ENCODE results near the gene LCE1E. TPM values are rescaled to one million over a fixed set of nuclear protein-coding genes. Genes with fewer than 3 reads are reported as not detected.

Gene LCE1E, protein sequence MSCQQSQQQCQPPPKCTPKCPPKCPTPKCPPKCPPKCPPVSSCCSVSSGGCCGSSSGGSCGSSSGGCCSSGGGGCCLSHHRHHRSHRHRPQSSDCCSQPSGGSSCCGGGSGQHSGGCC
- polyA plus RNA-seq (ENCODE audit: insufficient read length in 4 of 4) = not detected

DNA sequence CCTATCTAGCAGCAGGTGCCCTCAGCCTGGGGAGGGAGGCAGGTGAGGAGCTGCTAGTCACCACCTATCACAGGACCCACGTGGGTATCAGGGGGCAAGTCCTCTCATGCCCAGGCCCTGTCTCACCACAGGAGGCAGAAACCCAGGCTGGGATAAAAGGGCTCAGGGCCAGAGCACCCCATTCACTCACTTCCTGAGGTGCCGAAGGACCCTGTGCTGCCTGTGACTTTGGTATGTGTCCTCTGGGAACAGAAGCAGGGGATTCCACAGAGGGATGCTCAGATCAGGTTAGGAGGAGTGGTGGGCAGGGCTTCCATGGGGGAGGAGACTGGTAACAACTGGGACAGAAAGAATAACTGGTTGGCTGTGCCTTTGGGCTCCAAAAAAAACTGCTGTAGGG is at the start of gene LCE1E:
Gene LCE1E, plus strand, starts transcription at position 181 of the 400 bp plus-strand sequence. CDS start 1,043 bp downstream, outside the sequence.
- no peak for DNase-seq (ENCODE audit: low read depth in 4 of 4, low spot score in 2 of 4)

GRCh38 chr1:152737997-152738396 is 48.1 kb upstream of the LCE1E start:
- DNase-seq (ENCODE audit: low read depth in 4 of 4, low spot score in 2 of 4) = no peak

DNA sequence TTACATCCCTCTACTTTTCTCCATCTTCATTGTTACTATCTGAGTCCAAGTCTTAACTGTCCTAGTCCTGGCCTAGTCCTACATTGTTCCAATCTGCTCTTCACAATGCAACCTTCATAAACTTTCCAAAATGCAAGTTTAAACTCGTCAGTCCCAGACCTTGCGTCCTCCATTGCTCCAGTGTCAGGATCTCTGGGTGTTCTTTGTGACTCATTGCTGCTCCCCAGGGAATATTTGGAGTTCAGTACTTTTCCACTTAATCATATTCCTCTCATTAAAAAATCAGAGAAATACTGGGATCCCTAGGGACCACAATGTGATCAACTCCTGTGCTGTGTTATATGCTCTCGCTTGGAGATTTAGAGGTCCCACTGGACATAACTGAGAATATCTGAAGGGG is 46.2 kb upstream of the LCE1E start:
- DNase-seq (ENCODE audit: low read depth in 4 of 4, low spot score in 2 of 4) = no peak

DNA sequence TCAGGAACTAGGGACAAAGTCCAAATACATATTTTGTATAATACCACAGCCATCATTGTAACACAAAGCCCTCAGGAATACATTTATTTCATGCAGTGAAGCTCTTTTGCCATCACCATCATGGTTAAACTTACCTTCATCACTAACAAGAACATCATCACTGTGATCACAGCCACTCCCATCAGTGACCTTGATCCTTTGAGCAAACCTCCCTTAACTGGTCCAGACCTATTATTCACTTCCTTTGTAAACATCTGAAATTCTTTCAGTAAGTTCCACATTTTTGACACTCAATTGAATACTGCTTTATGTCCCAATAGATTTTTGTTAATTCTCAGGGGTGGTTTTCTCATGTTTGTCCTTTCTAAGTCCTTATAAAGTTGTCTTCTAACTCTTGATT is 44.4 kb upstream of the LCE1E start:
- DNase-seq (ENCODE audit: low read depth in 4 of 4, low spot score in 2 of 4) = no peak

GRCh38 chr1:152743371-152744145 is 42.5 kb upstream of the LCE1E start:
- no peak for DNase-seq (ENCODE audit: low read depth in 4 of 4, low spot score in 2 of 4)

GRCh38 chr1:152745289-152745704 is 40.8 kb upstream of the LCE1E start:
- DNase-seq (ENCODE audit: low read depth in 4 of 4, low spot score in 2 of 4) = no peak

DNA sequence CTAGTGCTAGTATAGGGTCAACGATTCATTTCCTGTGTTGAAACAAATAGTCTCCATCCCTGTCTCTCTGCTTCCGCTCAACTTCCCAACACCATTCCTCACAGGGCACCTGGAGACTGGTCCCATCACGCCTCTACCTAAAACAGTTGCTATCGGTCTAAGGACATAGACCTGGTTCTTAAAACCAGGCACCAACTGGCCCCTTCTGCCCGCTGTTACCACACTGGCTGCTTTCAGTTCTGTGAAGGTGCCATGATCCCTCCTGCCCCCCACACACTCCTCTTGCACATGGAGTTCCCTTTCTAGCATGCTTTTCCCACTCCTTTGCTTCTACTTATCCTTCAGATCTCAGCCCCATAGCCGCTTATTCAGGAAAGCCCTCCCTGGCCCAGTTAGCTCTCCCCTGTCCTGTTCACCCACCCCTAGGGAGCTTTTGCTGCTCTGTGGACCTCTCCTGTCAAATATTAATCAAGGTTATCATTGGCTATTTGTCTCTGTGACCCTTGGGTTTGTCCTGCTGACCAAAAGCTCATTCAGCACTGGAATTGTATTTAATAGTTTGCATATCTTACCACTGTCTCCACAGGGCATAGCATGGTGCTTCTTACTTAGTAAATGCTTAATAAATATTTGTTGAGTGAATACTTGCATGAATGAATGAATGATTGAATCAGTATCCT is 40.2 kb upstream of the LCE1E start:
- DNase-seq (ENCODE audit: low read depth in 4 of 4, low spot score in 2 of 4) = no peak

DNA sequence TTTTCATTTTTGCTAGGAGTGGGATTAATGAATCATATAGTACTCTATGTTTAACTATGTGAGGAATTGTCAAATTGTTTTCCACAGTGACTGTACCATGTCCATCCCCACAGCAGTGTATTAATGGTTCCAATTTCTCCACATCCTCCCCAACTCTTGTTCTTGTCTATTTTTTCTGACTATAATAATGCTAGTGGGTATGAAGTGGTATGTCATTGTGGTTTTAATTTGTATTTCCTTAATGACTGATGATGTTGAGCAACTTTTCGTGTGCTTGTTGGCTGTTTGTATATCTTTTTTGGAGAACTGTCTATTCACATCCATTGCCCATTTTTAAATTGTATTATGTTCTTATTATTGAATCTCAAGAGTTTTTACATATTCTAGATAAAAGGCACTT is 38.2 kb upstream of the LCE1E start:
- no peak for DNase-seq (ENCODE audit: low read depth in 4 of 4, low spot score in 2 of 4)

DNA sequence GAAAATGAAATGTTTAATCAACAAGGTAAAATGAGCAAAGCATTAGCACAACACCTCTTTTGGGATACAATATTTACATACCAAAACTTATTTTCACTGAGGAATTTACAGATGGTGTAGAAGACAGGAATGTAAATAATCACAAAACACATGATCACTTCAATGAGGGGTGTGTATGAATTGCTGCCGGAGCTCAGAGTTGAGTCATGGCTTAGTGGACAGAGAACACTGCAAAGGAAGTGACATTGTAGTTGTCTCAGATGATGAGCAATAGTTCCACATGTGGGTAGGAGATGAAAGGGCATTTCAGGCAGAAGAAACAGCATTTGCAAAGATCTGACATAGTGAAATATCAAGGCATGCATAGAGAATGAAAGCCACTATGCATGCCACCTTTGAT is 33.8 kb upstream of the LCE1E start:
- DNase-seq (ENCODE audit: low read depth in 4 of 4, low spot score in 2 of 4) = no peak

DNA sequence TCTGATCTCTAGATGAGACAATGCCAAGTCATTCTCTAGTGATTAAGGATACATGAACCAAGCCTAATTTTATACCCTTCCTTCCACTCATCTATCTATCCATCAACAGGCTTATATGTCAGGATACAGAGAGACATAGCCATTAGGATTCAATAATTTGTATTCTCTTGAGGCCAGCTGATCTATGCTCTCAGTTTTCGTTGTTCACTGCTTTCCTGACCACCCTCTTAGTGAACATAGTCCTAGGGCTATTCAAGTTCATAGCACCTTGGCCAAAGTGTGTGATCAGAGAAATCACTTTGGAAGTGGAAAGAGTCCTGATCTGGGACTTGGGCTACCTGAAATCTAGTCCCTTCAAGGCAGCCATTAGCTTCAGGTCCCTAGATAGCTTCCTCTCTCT is 32.5 kb upstream of the LCE1E start:
- DNase-seq (ENCODE audit: low read depth in 4 of 4, low spot score in 2 of 4) = no peak

DNA sequence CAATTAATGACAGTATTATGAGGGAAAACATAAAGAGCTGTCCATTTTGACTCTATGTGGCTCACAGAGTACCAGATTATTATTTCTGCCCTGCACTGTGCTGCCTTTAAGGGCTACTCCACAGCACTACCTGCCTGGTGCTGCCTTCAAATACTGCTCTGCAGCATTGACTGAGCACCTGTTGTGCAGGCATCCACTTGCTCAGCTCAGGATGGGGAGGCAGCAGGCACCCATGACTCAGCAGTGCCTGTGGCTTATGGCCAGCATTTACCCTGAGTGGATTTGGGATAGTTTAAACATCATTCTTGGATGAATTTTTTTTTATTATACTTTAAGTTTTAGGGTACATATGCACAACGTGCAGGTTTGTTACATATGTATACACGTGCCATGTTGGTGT is 29.2 kb upstream of the LCE1E start:
- no peak for DNase-seq (ENCODE audit: low read depth in 4 of 4, low spot score in 2 of 4)

- no peak for DNase-seq (ENCODE audit: low read depth in 4 of 4, low spot score in 2 of 4)
Observed at GRCh38 chr1:152757747-152758146, 28.3 kb upstream of the LCE1E start, which contains the start of gene KPRP. KPRP (plus strand) TSS chr1:152758025; CDS start chr1:152759589, 1,564 bp downstream.

DNA sequence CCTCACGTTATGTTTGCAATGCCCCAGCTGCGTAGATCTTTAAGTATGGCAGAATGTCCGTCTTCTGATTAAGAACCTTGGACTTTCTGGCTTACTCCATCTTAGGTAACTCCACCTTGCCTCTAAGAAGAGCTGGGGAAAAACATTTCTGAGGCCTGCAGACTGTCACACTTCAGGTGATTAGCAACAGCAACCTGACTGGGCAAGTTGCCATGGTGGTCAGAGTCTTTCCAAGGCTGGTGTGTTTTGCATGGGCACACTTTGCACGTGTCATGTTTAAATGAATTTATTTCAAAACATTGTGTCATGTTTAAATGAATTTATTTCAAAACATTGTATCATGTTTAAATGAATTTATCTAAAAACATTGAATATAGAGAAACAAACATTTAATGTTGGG is 27.4 kb upstream of the LCE1E start:
- DNase-seq (ENCODE audit: low read depth in 4 of 4, low spot score in 2 of 4) = no peak

- DNase-seq (ENCODE audit: low read depth in 4 of 4, low spot score in 2 of 4) = no peak
Observed at GRCh38 chr1:152759453-152760173, 26.4 kb upstream of the LCE1E start.

GRCh38 chr1:152760551-152761190 is 25.4 kb upstream of the LCE1E start:
- no peak for DNase-seq (ENCODE audit: low read depth in 4 of 4, low spot score in 2 of 4)

GRCh38 chr1:152761609-152762213 is 24.3 kb upstream of the LCE1E start:
- no peak for DNase-seq (ENCODE audit: low read depth in 4 of 4, low spot score in 2 of 4)

- DNase-seq (ENCODE audit: low read depth in 4 of 4, low spot score in 2 of 4) = no peak
Observed at GRCh38 chr1:152768847-152769533, 17.1 kb upstream of the LCE1E start.

GRCh38 chr1:152770411-152770810 is 15.6 kb upstream of the LCE1E start:
- no peak for DNase-seq (ENCODE audit: low read depth in 4 of 4, low spot score in 2 of 4)

- no peak for DNase-seq (ENCODE audit: low read depth in 4 of 4, low spot score in 2 of 4)
Observed at GRCh38 chr1:152774875-152775274, 11.2 kb upstream of the LCE1E start, which contains the start of gene LCE1F. LCE1F (plus strand) TSS chr1:152775140; CDS start chr1:152776372, 1,232 bp downstream.

Data from left renal cortex interstitium (tissue), 4 donors.